ENCODE measurements around the gene NEURL1. TPM values are rescaled to one million over a fixed set of nuclear protein-coding genes. Genes with fewer than 3 reads are reported as not detected.

The NEURL1 gene
- total and polyA plus RNA-seq, 8 donors = 0.89 to 136 (median 3.0) TPM

DNA sequence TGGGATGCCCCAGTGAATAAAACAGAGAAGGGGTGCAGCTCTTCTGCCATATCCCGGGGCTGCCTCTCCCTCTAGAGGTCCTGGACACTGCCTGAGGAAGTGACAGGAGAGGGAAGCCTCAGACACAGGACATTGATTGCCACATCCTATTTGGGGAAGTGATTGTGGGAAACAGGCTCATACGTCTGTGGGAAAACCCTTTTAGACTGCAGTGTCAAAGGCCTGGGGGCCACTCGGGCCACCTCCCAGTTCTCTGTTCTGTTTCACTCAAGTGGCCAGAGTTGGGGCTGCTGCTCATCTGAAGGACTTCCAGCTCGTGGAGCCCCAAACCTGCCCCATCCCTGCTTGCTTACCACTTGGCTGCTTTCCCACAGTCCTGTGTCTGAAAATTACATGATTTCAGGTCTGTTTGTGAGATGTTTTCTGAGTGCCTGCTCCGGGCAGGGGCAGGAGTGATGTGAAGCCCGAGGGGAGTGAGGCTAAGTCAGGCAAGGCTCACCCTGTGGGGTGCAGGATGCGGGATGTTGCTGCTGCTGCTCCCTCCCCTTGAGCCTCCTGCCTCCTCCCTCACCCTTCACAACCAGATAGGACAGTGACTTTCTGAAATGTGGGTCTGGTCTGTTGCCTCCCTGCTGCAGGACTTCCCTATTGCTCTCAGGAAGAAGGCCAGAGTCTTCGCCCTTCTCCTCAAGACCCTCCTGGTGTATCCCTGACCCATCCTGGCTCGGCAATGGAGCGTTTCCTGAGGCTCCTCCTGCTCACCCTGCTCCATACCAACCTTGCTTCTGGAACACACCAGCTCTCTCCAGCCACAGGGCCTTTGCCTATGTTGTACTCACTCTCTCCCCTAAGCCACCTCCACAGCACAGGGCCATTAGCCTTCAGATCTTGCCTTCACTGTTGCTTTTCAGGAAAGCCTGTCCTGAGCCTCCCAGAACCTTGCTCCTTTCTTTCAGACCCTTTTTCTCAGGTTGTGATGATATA, 58.4 kb downstream of the NEURL1 start:
- H3K9me3 ChIP-seq = no peaks in the 10 kb centered on the region
- no peaks in the 10 kb centered on the region for H3K36me3 ChIP-seq
- intact Hi-C loops (cut with DNase I; ENCODE audit: low total_unique reads) = no loop called here
- H3K27me3 ChIP-seq = peaks cover 0 to 22% (median 11%) of the 10 kb centered on the region in 3 donors
- WGBS, 5 donors = 59 to 74% (median 62%) methylated on average over 10 of the region's 10 CpGs
- H3K27ac ChIP-seq = no peak overlapping the region
- H3K4me3 ChIP-seq = no peak overlapping the region
- peak in 1 of 2 donors; percentile 26 for DNase-seq
- no peak for TF ChIP-seq POLR2AphosphoS5 (IDR thresholded peaks at IDR 0.05)
- TF ChIP-seq POLR2A (IDR thresholded peaks at IDR 0.05) = no peak
- TF ChIP-seq EP300 (IDR thresholded peaks at IDR 0.05) = no peak
- H3K4me1 ChIP-seq = peaks cover 9 to 40% (median 29%) of the 10 kb centered on the region in 4 donors

DNA sequence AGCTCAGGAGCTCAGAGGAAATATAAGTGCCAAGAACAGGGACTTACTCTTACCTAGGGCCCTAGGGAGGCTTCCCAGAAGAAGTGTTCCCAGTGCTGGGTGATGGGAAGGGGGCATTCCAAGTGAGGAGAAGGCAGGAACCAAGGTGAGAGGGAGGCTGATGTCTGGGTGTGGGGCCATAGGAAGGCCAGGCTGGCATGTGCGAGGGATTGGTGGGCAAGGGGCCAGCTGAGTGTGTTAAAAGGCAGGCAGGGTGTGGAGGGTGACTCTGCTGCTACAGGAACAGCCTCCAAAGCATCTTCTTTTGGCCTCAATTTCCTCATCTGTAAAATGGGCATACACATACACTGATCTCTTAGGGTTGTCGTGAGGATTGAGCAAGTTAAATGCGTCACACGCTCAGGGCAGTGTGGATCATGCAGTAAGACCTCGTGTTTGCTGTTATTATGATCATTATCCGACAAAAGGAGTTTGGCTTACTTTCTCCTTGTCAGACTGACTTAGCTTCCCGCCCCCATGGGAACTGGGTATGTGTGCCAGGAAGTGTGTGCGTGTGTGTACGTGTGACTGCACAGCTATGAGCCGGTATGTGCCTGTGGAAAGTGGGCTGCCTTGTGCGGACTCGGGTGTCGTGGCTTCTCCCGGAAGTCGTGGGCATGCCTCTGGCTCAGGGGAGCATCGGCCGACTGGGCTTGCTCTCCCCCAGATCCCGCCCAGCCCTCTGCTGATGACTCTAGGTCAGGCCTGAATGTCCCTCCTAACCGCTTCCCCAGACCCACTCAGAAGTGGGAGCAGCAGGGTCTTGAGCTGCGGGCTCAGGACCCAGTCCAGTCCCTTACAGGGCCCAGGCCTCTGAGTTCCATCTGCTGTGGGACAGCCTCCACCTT, 59.6 kb downstream of the NEURL1 start:
- Histone ChIP-seq H3K27me3 (peaks cover 0 to 22% (median 11%) of the 10 kb centered on the region in 3 donors), H3K27ac (no peak overlapping the region), H3K36me3 (no peaks in the 10 kb centered on the region), H3K9me3 (no peaks in the 10 kb centered on the region), H3K4me1 (peaks cover 9 to 33% (median 24%) of the 10 kb centered on the region in 4 donors), H3K4me3 (no peak overlapping the region)
- intact Hi-C loops (cut with DNase I; ENCODE audit: low total_unique reads) = no loop called here
- 90 to 95% (median 92%) methylated on average over 16 to 20 of the region's 20 CpGs for WGBS, 5 donors
- TF ChIP-seq POLR2A (IDR thresholded peaks at IDR 0.05) (no peak), POLR2AphosphoS5 (IDR thresholded peaks at IDR 0.05) (no peak), EP300 (IDR thresholded peaks at IDR 0.05) (no peak)
- TF ChIP-seq, protein P1, sequence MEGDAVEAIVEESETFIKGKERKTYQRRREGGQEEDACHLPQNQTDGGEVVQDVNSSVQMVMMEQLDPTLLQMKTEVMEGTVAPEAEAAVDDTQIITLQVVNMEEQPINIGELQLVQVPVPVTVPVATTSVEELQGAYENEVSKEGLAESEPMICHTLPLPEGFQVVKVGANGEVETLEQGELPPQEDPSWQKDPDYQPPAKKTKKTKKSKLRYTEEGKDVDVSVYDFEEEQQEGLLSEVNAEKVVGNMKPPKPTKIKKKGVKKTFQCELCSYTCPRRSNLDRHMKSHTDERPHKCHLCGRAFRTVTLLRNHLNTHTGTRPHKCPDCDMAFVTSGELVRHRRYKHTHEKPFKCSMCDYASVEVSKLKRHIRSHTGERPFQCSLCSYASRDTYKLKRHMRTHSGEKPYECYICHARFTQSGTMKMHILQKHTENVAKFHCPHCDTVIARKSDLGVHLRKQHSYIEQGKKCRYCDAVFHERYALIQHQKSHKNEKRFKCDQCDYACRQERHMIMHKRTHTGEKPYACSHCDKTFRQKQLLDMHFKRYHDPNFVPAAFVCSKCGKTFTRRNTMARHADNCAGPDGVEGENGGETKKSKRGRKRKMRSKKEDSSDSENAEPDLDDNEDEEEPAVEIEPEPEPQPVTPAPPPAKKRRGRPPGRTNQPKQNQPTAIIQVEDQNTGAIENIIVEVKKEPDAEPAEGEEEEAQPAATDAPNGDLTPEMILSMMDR (IDR thresholded peaks at IDR 0.05) = no peak
- DNase-seq = peak in 1 of 2 donors; percentile 10

DNA sequence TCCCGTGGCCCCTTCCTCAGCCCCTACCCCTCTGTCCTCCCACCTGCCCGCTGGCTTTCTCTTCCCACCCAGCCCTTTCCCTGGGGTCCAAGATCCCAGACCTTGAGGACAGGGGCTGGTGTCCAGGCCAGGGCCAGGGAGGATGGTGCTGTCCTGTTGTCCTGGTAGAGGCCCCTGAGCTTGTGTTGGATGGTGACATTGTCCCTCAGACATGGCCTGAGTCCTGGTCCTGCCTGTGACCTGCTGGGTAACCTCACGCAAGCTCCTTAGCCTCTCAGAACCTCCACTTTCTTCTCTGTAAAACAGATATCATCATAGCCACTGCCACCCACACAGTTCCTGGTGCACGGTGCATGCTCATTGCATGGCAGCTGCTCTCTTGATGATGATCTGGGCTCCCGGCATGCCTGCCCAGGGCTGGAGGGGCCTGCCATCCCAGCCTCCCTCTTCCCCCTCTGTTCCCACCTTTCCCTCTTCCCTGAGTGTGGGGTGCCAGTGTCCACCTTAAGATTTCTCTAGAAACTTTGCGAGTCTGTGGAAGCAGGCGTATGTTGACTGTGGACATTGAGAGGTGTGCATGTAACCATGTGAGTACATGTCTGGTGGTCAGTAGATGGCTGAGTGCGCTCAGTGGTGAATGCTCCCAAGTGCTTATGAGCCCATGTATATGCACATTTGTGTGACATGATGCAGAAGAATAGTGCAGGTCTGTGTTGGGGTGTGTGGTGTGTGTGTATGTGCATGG, 60.4 kb downstream of the NEURL1 start:
- intact Hi-C loops (cut with DNase I; ENCODE audit: low total_unique reads) = no loop called here
- Histone ChIP-seq H3K36me3 (no peaks in the 10 kb centered on the region), H3K4me3 (no peak overlapping the region), H3K9me3 (no peaks in the 10 kb centered on the region), H3K27ac (no peak overlapping the region), H3K27me3 (peaks cover 0 to 22% (median 11%) of the 10 kb centered on the region in 3 donors), H3K4me1 (peaks cover 9 to 26% (median 22%) of the 10 kb centered on the region in 4 donors)
- TF ChIP-seq EP300 (IDR thresholded peaks at IDR 0.05) = no peak
- WGBS, 5 donors = 84 to 89% (median 86%) methylated on average over 8 of the region's 8 CpGs
- peak in 1 of 2 donors; percentile 11 for DNase-seq

DNA sequence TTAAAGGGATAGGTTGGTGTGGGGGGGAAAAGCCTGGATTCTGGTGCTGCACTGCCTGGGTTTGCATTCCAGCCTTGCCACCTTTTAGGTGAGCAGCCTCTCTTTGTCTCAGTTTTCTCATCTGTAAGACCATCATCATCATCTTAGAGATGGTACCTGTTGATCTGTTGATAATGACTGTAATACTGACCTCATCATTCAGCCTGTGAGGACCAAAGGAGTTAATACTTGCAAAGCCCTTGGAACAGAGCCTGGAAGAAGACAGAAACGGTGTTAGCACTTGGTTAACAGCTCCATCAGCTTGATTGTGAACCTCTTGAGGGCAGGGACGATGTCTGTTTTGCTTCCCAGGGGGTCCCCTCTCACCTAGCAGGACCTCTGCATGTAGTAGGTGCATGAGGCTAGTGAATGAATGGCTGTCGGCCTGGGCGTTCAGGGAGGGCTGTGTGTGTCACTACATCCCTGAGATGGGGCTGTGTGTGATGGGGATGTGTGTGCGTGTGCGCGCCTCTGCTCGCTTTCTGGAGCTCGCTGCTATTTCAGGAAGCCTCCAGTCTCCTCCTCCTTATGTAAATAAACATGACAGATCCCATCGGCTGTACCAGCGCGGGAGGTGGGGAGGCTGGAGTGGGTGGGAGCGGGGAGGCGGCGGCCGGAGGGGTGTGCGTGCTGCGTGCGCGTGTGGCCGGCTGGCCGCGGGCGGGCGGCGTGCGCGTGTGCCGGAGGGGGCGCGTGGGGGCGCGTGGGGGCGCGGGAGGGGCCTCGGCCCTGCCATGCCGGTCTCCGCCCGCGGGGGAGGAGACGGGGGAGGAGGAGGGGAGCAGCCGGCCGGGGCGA, 61.2 kb downstream of the NEURL1 start:
- Histone ChIP-seq H3K4me1 (peaks cover 9 to 22% (median 18%) of the 10 kb centered on the region in 4 donors), H3K27ac (peak overlapping the region in 2 of 5 donors; percentile 17 to 61), H3K27me3 (peaks cover 0 to 27% (median 11%) of the 10 kb centered on the region in 3 donors), H3K9me3 (no peaks in the 10 kb centered on the region), H3K4me3 (peak overlapping the region; percentile 43 to 54 (median 46)), H3K36me3 (no peaks in the 10 kb centered on the region)
- intact Hi-C loops (cut with DNase I; ENCODE audit: low total_unique reads) = no loop called here
- peak in 1 of 3 donors; percentile 11 for TF ChIP-seq POLR2AphosphoS5 (IDR thresholded peaks at IDR 0.05)
- TF ChIP-seq, protein P1 (IDR thresholded peaks at IDR 0.05) = no peak
- TF ChIP-seq POLR2A (IDR thresholded peaks at IDR 0.05) = no peak
- 4 to 33% (median 9%) methylated on average over 2 to 42 of the region's 44 CpGs for WGBS, 5 donors
- DNase-seq = peak; percentile 31 to 91

Measured in stomach (tissue), 9 donors.